Neural cell (in vitro differentiated cells): ENCODE results near the gene PIWIL1. TPM values are rescaled to one million over a fixed set of nuclear protein-coding genes. Genes with fewer than 3 reads are reported as not detected.

Experiments
- H2AFZ ChIP-seq: fragments of 200-600, 300-800 bp; sonication (generic), shearing (Covaris generic); 2 replicates; pipeline ENCODE4 v1.6.0; 2014; ENCODE audit warnings: low read depth, mild to moderate bottlenecking, antibody characterized with exemption, low read length, moderate library complexity
- H3F3A ChIP-seq: fragments of 200-600 bp; shearing (Covaris generic); 2 replicates; pipeline ENCODE4 v1.6.1; 2016; ENCODE audit warnings: mild to moderate bottlenecking, moderate library complexity, mixed read lengths, antibody characterized with exemption, low read length; ENCODE audit not compliant: insufficient read depth, poor library complexity, severe bottlenecking
- H3K27ac ChIP-seq: fragments of 200-600, 300-800 bp; sonication (generic), shearing (Covaris generic); 2 replicates; pipeline ENCODE4 v1.5.1; 2014; ENCODE audit warnings: mild to moderate bottlenecking, low read length, moderate library complexity
- H3K27me3 ChIP-seq: fragments of 300-800, 200-600 bp; sonication (generic), shearing (Covaris generic); 2 replicates; pipeline ENCODE4 v1.6.0; 2014; ENCODE audit warnings: mild to moderate bottlenecking, low read depth, low read length, moderate library complexity; ENCODE audit not compliant: insufficient read depth
- H3K36me3 ChIP-seq: fragments of 300-800, 200-600 bp; sonication (generic), shearing (Covaris generic); 2 replicates; pipeline ENCODE4 v1.5.1; 2014; ENCODE audit warnings: mild to moderate bottlenecking, antibody characterized with exemption, low read length, moderate library complexity; ENCODE audit not compliant: insufficient read depth
- H3K4me2 ChIP-seq: fragments of 300-800, 200-600 bp; sonication (generic), shearing (Covaris generic); 2 replicates; pipeline ENCODE4 v1.6.0; 2014; ENCODE audit warnings: mild to moderate bottlenecking, low read length
- H3K4me3 ChIP-seq: fragments of 300-800, 200-600 bp; sonication (generic), shearing (Covaris generic); 2 replicates; pipeline ENCODE4 v1.5.1; 2014; ENCODE audit warnings: mild to moderate bottlenecking, low read length, moderate library complexity
- H3K79me2 ChIP-seq: fragments of 200-600 bp; shearing (Covaris generic); replicated peaks from 2 replicates; pipeline ENCODE4 v1.6.0; 2014; ENCODE audit warnings: mild to moderate bottlenecking, low read length, moderate library complexity; ENCODE audit not compliant: insufficient read depth
- H3K9ac ChIP-seq: fragments of 300-800, 200-600 bp; sonication (generic), shearing (Covaris generic); 2 replicates; pipeline ENCODE4 v1.6.1; 2016; ENCODE audit warnings: mild to moderate bottlenecking, low read length, mixed read lengths
- H3K9me2 ChIP-seq: fragments of 200-600 bp; shearing (Covaris generic); 2 replicates; pipeline ENCODE4 v1.6.1; 2016; ENCODE audit warnings: mild to moderate bottlenecking, low read length, mixed read lengths; ENCODE audit not compliant: insufficient read depth
- H3K9me3 ChIP-seq: fragments of 200-600, 300-800 bp; sonication (generic), shearing (Covaris generic); 2 replicates; pipeline ENCODE4 v1.6.1; 2016; ENCODE audit warnings: mild to moderate bottlenecking, mixed run types, low read length, moderate library complexity, mixed read lengths
- H4K20me1 ChIP-seq: fragments of 200-600 bp; shearing (Covaris generic); 2 replicates; pipeline ENCODE4 v1.6.1; 2016; ENCODE audit warnings: mild to moderate bottlenecking, mixed run types; ENCODE audit not compliant: insufficient read depth
- EP300 ChIP-seq: fragments of 450-650 bp; conservative IDR thresholded peaks from 2 replicates; pipeline ENCODE4 v1.6.1; 2014; ENCODE audit warnings: antibody characterized with exemption, mild to moderate bottlenecking, moderate library complexity; ENCODE audit not compliant: poor library complexity, severe bottlenecking
- EZH2 ChIP-seq: fragments of 200-600, 300-800 bp; shearing (Covaris generic), sonication (generic); IDR thresholded peaks from 2 replicates; pipeline ENCODE4 v1.6.1; 2014; ENCODE audit warnings: antibody characterized with exemption, low read length, borderline replicate concordance, mild to moderate bottlenecking; ENCODE audit not compliant: insufficient read depth, poor library complexity, severe bottlenecking
- MXI1 ChIP-seq: fragments of 450-650 bp; conservative IDR thresholded peaks from 2 replicates; pipeline ENCODE4 v1.6.1; 2014; ENCODE audit warnings: antibody characterized with exemption, mild to moderate bottlenecking; ENCODE audit not compliant: poor library complexity, severe bottlenecking
- POLR2AphosphoS5 ChIP-seq: IDR thresholded peaks from 2 replicates; pipeline ENCODE4 v1.6.1; 2012
- RAD21 ChIP-seq: fragments of 450-650 bp; conservative IDR thresholded peaks from 2 replicates; pipeline ENCODE4 v1.6.1; 2014; ENCODE audit warnings: antibody characterized with exemption, mild to moderate bottlenecking, moderate library complexity
- SMC3 ChIP-seq: fragments of 450-650 bp; conservative IDR thresholded peaks from 2 replicates; pipeline ENCODE4 v1.6.1; 2014; ENCODE audit warnings: antibody characterized with exemption, mild to moderate bottlenecking, moderate library complexity; ENCODE audit not compliant: poor library complexity
- TAF1 ChIP-seq: IDR thresholded peaks from 2 replicates; pipeline ENCODE4 v1.6.1; 2012; ENCODE audit warnings: low read depth
- polyA plus RNA-seq: library from polyadenylated mRNA; depleted of rRNA; stranded (reverse); fragments of >200 nt; gene quantifications from 2 replicates; pipeline ENCODE4 v1.2.3, GENCODE V29; 2014
- TF ChIP-seq, protein P1 (sequence below): IDR thresholded peaks from 2 replicates; pipeline ENCODE4 v1.6.1; 2012; ENCODE audit warnings: borderline replicate concordance
- TF ChIP-seq, protein P2 (sequence below): fragments of 450-650 bp; IDR thresholded peaks from 2 replicates; pipeline ENCODE4 v1.5.1; 2014; ENCODE audit warnings: antibody characterized with exemption, mild to moderate bottlenecking, moderate library complexity; ENCODE audit not compliant: poor library complexity, severe bottlenecking

The PIWIL1 gene
- polyA plus RNA-seq, 1 donor from 2014 or later, result not detected

DNA sequence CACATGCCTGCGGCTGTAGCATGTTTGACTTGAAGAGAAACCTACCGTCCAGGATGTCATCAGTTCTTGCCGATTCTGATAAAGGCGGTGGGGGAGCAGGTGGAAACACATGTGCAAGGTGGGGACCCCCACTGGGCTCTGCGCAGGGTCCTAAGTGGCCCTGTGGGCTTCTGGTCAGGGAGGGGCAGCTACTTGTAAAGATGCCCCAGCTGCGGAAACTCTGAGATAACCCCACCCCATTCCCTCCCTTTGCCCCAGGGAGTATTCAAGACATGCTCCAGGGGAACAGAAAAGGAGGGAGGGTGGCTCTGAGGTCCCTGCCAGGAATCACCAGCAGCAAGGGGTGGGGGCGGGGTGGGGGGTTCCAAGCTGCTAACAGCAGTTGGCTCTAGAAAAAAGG, 67.6 kb downstream of the PIWIL1 start:
- Histone ChIP-seq H3K79me2 (no peaks in the 10 kb centered on the region), H3F3A (no peaks in the 10 kb centered on the region), H3K9me2 (no peaks in the 10 kb centered on the region), H3K27ac (no peak overlapping the region), H3K27me3 (no peaks in the 10 kb centered on the region), H3K9me3 (no peaks in the 10 kb centered on the region), H3K4me3 (no peak overlapping the region), H3K9ac (no peak overlapping the region), H4K20me1 (no peaks in the 10 kb centered on the region), H3K4me2 (no peak overlapping the region), H3K36me3 (no peaks in the 10 kb centered on the region), H2AFZ (no peak overlapping the region)
- TF ChIP-seq EP300, result no peak
- TF ChIP-seq RAD21, result no peak
- TF ChIP-seq MXI1, result no peak
- TF ChIP-seq TAF1, result no peak
- TF ChIP-seq EZH2, result no peak
- TF ChIP-seq SMC3, result no peak
- TF ChIP-seq, protein P1, sequence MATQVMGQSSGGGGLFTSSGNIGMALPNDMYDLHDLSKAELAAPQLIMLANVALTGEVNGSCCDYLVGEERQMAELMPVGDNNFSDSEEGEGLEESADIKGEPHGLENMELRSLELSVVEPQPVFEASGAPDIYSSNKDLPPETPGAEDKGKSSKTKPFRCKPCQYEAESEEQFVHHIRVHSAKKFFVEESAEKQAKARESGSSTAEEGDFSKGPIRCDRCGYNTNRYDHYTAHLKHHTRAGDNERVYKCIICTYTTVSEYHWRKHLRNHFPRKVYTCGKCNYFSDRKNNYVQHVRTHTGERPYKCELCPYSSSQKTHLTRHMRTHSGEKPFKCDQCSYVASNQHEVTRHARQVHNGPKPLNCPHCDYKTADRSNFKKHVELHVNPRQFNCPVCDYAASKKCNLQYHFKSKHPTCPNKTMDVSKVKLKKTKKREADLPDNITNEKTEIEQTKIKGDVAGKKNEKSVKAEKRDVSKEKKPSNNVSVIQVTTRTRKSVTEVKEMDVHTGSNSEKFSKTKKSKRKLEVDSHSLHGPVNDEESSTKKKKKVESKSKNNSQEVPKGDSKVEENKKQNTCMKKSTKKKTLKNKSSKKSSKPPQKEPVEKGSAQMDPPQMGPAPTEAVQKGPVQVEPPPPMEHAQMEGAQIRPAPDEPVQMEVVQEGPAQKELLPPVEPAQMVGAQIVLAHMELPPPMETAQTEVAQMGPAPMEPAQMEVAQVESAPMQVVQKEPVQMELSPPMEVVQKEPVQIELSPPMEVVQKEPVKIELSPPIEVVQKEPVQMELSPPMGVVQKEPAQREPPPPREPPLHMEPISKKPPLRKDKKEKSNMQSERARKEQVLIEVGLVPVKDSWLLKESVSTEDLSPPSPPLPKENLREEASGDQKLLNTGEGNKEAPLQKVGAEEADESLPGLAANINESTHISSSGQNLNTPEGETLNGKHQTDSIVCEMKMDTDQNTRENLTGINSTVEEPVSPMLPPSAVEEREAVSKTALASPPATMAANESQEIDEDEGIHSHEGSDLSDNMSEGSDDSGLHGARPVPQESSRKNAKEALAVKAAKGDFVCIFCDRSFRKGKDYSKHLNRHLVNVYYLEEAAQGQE, result no peak
- TF ChIP-seq, protein P2, sequence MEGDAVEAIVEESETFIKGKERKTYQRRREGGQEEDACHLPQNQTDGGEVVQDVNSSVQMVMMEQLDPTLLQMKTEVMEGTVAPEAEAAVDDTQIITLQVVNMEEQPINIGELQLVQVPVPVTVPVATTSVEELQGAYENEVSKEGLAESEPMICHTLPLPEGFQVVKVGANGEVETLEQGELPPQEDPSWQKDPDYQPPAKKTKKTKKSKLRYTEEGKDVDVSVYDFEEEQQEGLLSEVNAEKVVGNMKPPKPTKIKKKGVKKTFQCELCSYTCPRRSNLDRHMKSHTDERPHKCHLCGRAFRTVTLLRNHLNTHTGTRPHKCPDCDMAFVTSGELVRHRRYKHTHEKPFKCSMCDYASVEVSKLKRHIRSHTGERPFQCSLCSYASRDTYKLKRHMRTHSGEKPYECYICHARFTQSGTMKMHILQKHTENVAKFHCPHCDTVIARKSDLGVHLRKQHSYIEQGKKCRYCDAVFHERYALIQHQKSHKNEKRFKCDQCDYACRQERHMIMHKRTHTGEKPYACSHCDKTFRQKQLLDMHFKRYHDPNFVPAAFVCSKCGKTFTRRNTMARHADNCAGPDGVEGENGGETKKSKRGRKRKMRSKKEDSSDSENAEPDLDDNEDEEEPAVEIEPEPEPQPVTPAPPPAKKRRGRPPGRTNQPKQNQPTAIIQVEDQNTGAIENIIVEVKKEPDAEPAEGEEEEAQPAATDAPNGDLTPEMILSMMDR, result no peak
- TF ChIP-seq POLR2AphosphoS5, result no peak

DNA sequence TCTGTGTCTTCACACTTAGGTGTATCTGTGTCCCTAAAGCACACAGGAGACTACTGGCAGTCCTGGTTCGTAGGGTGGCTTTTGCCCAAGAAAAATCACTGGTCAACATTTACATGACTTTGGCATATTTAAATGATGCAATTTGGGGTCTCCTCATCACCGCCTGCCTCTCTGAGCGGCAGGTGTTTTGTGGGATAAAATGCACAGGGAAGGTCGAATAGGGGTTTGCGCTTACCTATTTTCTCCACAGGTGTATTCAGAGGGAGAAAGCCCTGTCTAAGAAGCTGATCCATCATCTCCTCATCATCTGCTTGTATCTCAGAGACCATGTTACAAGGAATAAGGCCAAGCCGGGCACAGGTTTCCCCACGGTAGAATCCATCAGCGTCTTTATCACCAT, 74.7 kb downstream of the PIWIL1 start:
- no peak overlapping the region for H3K27ac ChIP-seq
- no peak overlapping the region for H2AFZ ChIP-seq
- H3K27me3 ChIP-seq, result no peaks in the 10 kb centered on the region
- H3K4me3 ChIP-seq, result no peak overlapping the region
- no peak overlapping the region for H3K9ac ChIP-seq
- no peaks in the 10 kb centered on the region for H3K9me2 ChIP-seq
- H3K9me3 ChIP-seq, result no peaks in the 10 kb centered on the region
- H3K4me2 ChIP-seq, result no peak overlapping the region
- H4K20me1 ChIP-seq, result no peaks in the 10 kb centered on the region
- H3K36me3 ChIP-seq, result no peaks in the 10 kb centered on the region
- TF ChIP-seq MXI1, result no peak
- TF ChIP-seq SMC3, result no peak
- TF ChIP-seq, protein P2, result no peak
- no peak for TF ChIP-seq EP300
- TF ChIP-seq, protein P1, result no peak
- no peak for TF ChIP-seq EZH2
- TF ChIP-seq TAF1, result no peak
- TF ChIP-seq POLR2AphosphoS5, result no peak
- no peak for TF ChIP-seq RAD21
- no peaks in the 10 kb centered on the region for H3K79me2 ChIP-seq
- H3F3A ChIP-seq, result no peaks in the 10 kb centered on the region
